Activated CD4-positive, alpha-beta T cell treated with anti-CD3 and anti-CD28 coated beads, Interleukin-2, amount 50 U/mL, for 4 hours (primary cell): ENCODE data around the gene CLMP.
"Not testable (repeated sequence)": the region's sequence is repeated elsewhere in the genome, so short reads cannot be mapped to it uniquely, and the experiment has no call there.

ENCODE experiments used
- DNase-seq, 2 experiments: peaks; one replicate each; pipeline ENCODE4 v3.0.0-alpha.2; 2020

Gene CLMP

GRCh38 chr11:123164732-123165450 is 30.2 kb downstream of the CLMP start:
- DNase-seq = no peak

GRCh38 chr11:123163621-123164020 is 31.4 kb downstream of the CLMP start:
- no peak for DNase-seq

GRCh38 chr11:123161376-123162030 is 33.5 kb downstream of the CLMP start:
- DNase-seq = no peak

- DNase-seq = no peak
Measured at GRCh38 chr11:123159183-123159857, 35.7 kb downstream of the CLMP start.

GRCh38 chr11:123158033-123159003 is 36.7 kb downstream of the CLMP start:
- DNase-seq = no peak

GRCh38 chr11:123152951-123153350 is 42.1 kb downstream of the CLMP start:
- DNase-seq = no peak

GRCh38 chr11:123152346-123152745 is 42.7 kb downstream of the CLMP start:
- DNase-seq = not testable (repeated sequence)

- DNase-seq = no peak
Measured at GRCh38 chr11:123151796-123152195, 43.3 kb downstream of the CLMP start.

- DNase-seq = no peak
Measured at GRCh38 chr11:123151366-123151765, 43.7 kb downstream of the CLMP start.

GRCh38 chr11:123150882-123151281 is 44.2 kb downstream of the CLMP start:
- no peak for DNase-seq

GRCh38 chr11:123148965-123149364 is 46.1 kb downstream of the CLMP start:
- no peak for DNase-seq

GRCh38 chr11:123145661-123146060 is 49.4 kb downstream of the CLMP start:
- DNase-seq = no peak

- DNase-seq = no peak
Measured at GRCh38 chr11:123145220-123145619, 49.8 kb downstream of the CLMP start.

- no peak for DNase-seq
Measured at GRCh38 chr11:123144707-123145106, 50.3 kb downstream of the CLMP start.

GRCh38 chr11:123143921-123144320 is 51.1 kb downstream of the CLMP start:
- no peak for DNase-seq

GRCh38 chr11:123143476-123143875 is 51.6 kb downstream of the CLMP start:
- DNase-seq = no peak

- DNase-seq = no peak
Measured at GRCh38 chr11:123139206-123139605, 55.8 kb downstream of the CLMP start.

GRCh38 chr11:123137431-123138224 is 57.4 kb downstream of the CLMP start:
- DNase-seq = no peak

GRCh38 chr11:123135863-123136446 is 59.1 kb downstream of the CLMP start:
- DNase-seq = no peak

GRCh38 chr11:123132881-123133280 is 62.2 kb downstream of the CLMP start:
- DNase-seq = no peak

- DNase-seq = not testable (repeated sequence)
Measured at GRCh38 chr11:123132034-123132766, 62.8 kb downstream of the CLMP start.
